CD4-positive, alpha-beta T cell treated with Interleukin-17A for 1 hour (primary cell): ENCODE results near the gene SLC35E1.

Source experiments
- DNase-seq: peaks from one replicate; pipeline ENCODE4 v3.0.0-alpha.2; 2020

Gene SLC35E1

GRCh38 chr19:16572332-16573211 is at the start of gene SLC35E1:
Gene SLC35E1 (minus strand): TSS chr19:16572415. CDS start chr19:16572364, 51 bp downstream.
- peak; percentile 94 for DNase-seq

DNA sequence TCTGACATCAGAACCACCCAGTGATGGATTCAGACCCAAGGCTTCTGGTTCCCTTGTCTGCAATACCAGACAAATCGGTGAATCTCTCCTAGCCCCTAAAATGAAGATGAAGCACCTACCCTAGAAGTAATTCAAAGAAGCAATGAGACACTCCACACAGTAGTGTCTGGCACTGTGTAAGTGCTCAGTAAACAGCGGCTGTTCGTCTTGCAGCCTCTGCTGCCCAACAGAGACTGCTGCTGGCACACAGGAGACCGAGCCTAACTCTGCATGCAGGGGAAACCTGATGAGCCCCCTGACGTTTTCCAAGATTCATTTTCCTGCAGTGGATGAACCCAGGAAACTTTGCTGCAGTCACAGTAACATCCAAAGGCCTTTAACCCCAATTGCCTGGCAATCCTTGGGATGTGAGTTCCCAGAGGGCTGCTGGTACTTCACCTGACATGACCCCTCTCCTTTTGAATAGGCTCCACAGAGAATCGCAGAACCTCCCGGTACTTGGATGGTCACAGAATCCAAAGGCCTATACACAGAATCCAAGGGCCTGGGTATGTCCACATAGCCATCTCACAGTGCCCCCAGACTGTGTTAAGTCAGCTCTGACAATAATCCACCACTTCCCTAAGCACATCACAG is 49.1 kb upstream of the SLC35E1 start:
- DNase-seq, result no peak

- DNase-seq, result no peak
Measured at GRCh38 chr19:16620584-16620983, 48.4 kb upstream of the SLC35E1 start.

- DNase-seq, result no peak
Measured at GRCh38 chr19:16620018-16620417, 47.8 kb upstream of the SLC35E1 start.

DNA sequence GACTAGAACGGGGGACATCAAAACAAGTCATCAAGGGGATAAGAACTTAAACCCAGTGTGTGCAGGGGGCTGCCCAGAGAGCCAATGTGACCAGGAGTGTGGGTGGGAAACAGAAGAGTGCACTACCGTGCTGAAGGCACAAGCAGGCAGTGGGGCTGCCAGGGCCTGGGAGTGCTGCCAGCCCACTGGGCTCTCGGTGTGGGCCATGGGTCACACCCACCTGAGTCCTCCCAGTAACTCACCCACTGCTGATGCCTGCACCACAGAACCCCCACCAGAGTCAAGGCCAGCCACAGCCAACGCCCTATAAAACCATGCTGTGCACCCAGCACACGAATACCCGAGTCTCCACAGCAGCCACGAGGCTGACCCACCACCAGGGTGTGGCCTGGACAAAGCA is 47.2 kb upstream of the SLC35E1 start:
- no peak for DNase-seq

DNA sequence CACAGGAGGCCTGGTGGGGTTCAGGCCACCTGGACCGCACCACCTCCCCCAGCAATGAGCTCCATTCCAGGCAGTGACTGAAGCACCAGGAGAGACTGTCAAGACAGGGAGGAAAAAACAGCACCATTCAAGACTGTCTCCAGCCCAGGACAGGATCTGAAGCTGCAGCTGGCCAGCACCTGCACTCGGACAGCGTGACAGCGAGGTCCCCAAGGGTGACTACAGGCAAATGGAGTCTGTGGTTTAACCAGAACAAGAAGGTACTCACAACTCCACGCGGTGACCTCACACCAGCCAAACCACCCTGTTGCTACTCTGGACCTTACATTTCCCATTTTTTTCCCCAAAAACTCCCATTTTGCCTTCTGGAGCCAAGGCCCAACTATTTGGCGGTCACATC is 46.0 kb upstream of the SLC35E1 start:
- no peak for DNase-seq

DNA sequence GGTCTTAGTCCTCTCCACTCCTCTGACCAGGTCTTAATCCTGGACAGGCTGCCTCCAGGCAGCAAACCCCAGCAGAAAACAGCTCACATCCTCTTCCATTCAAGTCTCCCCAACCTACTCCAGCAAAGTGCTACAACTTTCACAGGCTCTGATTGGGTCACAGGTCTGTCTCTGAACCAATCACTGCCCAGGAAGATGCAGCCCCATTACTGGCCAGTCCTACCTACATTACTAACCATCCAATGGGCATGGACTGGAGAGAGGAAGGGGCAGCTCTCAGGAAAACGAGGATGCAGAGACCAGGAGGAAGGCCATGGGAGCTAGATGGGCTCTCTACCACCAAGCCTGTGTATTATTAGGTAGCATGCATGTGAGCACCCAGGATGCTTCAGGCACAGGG is 43.6 kb upstream of the SLC35E1 start:
- DNase-seq, result no peak

DNA sequence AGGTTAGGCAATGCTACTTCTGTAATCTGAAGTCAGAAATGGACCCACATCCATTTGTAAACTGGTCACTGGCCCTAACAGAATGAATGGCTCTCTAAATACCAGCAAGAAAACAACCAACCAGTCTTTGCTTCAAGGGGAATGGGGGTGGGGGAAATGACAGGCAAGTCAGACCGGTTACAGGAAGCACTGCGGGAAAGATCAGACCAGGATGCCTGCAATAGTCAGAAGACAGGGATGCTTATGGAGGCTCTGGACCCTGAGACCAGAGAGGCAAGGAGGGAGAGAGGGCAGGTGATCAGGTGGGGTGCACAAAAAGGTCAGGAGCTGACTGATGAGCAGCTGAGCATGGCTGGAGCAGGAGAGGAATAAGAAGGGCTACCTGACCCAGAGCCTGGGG is 42.7 kb upstream of the SLC35E1 start:
- DNase-seq, result no peak

GRCh38 chr19:16613841-16614240 is 41.6 kb upstream of the SLC35E1 start:
- no peak for DNase-seq

- DNase-seq, result no peak
Measured at GRCh38 chr19:16612636-16613035, 40.4 kb upstream of the SLC35E1 start.

DNA sequence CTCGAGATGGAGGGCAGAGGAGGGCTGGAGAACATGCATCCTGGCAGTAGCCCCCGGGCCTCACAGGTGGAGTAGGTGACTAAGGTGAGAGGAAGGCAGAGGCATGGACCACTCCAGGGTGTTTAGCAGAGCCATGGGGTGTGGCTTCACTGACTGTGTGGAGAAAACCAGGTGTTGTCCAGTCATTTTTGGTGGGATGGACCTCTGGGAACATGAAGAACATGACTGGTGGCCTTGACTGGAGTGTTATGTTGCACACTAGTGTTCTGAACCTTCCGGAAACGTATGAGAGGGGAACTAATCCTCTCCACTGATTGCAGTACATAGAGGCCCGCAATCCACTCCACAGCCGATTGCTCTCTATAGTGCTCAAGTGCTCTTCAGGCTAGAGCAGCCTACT is 38.9 kb upstream of the SLC35E1 start:
- no peak for DNase-seq

DNA sequence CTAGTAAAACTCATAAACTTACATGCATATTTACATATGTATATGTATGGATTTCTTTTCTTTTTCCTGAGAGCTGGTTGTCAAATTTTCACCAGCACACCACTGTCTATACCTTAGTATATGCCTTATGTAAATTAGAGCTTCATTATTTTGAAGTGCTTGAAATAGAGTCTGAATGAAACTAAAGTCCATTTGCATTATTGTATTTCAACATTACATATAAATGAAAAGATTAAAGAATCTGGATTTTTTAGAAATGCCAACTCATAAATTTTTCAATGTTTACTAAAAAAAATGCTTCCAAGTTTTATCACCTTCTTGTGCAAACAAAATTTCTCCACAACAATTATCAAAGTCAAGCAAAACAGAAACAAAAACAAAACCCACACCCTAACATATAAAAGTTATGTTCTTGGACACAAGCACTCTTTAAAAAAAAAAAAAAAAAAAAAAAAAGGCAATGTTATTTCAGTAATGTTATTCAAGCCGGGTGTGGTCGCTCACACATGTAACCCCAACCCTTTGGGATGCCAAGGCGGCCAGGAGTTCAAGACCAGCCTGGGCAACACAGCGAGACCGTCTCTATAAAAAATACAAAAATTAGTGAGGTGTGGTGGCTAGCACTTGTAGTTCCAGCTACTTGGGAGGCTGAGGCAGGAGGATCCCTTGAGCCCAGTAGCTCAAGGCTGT is 37.4 kb upstream of the SLC35E1 start:
- no peak for DNase-seq

DNA sequence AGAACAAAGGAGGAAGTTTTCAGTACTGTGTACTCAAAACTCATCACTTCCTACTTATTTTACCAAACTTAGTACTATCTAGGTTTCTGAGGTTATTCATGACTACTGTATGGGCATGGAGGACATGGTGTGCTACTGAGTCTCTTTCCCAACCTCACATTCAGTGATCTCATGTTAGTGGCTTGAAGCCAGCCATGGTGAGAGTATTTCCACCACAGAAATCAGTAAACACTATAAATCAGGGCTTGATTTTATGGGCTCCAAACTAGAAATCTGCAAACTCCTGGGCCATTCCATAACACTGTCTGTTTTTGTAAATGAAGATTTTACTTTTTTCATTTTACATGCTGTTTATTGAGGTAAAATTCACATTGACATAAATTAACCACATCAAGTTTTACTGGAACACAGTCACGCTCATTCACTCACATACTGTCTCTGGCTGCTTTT is 36.1 kb upstream of the SLC35E1 start:
- DNase-seq, result no peak

- no peak for DNase-seq
Measured at GRCh38 chr19:16607819-16608218, 35.6 kb upstream of the SLC35E1 start.

GRCh38 chr19:16605553-16605994 is 33.4 kb upstream of the SLC35E1 start:
- no peak for DNase-seq

- no peak for DNase-seq
Measured at GRCh38 chr19:16605115-16605514, 32.9 kb upstream of the SLC35E1 start.

GRCh38 chr19:16604615-16605014 is 32.4 kb upstream of the SLC35E1 start:
- DNase-seq, result no peak

- no peak for DNase-seq
Measured at GRCh38 chr19:16603090-16603489, 30.9 kb upstream of the SLC35E1 start.

- no peak for DNase-seq
Measured at GRCh38 chr19:16601378-16602052, 29.3 kb upstream of the SLC35E1 start.

DNA sequence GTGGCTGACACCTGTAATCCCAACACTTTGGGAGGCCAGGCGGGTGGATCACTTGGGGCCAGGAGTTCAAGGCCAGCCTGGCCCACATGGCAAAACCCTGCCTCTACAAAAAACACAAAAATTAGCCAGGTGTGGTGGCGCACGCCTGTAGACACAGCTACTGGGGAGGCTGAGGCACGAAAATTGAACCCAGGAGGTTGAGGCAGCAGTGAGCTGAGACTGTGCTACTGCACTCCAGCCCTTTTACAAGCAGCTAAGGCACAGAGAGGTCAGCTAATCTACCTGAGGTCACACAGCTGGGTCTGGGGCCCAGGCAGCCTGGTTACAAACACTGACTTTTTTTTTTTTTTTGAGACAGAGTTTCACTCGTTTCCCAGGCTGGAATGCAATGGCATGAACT is 28.6 kb upstream of the SLC35E1 start:
- DNase-seq, result no peak

GRCh38 chr19:16599655-16600346 is 27.6 kb upstream of the SLC35E1 start:
- DNase-seq, result no peak

GRCh38 chr19:16598848-16599247 is 26.6 kb upstream of the SLC35E1 start:
- no peak for DNase-seq
